GM12892 (cell line): ENCODE data around the gene PCBD2.

Experiments
- POLR2A ChIP-seq: IDR thresholded peaks from 2 replicates; pipeline ENCODE4 v1.6.1; 2011; ENCODE audit warnings: low read depth, low read length, control low read depth
- TAF1 ChIP-seq: IDR thresholded peaks from 2 replicates; pipeline ENCODE4 v1.6.1; 2011; ENCODE audit warnings: low read depth, mild to moderate bottlenecking, control low read depth, low read length, borderline replicate concordance

DNA sequence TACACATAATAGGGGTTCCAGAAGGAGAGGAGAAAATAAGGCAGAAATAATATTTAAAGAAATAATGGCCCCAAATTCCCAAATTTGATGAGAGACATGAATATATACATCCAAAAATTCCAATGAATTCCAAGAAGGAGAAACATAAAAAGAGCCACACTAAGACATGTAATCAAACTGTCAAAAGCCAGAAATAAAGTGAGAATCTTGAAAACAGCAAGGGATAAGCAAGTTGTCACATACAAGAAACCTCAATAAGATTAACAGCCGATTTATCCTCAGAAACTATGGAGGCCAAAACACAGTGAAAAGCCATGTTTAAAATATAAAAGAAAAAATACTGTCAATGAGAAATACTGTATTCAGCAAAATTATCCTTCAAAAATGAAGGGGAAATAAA lies 77.3 kb downstream of the PCBD2 start:
- TF ChIP-seq POLR2A (no peak), TAF1 (no peak)
